ENCODE measurements around the gene ZSWIM6.

The ZSWIM6 gene

GRCh38 chr5:61482980-61483379 is 150.9 kb downstream of the ZSWIM6 start:
- DNase-seq (ENCODE audit: low read depth in 2 of 2) = no peak

DNA sequence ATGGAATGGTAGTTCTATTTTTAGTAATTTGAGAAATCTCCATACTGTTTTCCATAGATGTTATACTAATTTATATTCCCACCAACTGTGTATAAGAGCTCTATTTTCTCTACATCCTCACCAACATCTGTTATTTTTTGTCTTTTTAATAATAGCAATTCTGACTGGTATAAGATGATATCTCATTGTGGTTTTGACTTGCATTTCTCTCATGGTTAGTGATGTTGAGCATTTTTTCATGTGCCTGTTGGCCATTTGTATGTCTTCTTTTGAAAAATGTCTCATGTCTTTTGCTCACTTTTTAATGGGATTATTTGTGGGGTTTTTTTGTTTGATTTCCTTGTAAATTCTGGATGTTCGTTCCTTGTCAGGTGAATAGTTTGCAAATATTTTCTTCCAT is 154.4 kb downstream of the ZSWIM6 start:
- DNase-seq (ENCODE audit: low read depth in 2 of 2) = no peak

DNA sequence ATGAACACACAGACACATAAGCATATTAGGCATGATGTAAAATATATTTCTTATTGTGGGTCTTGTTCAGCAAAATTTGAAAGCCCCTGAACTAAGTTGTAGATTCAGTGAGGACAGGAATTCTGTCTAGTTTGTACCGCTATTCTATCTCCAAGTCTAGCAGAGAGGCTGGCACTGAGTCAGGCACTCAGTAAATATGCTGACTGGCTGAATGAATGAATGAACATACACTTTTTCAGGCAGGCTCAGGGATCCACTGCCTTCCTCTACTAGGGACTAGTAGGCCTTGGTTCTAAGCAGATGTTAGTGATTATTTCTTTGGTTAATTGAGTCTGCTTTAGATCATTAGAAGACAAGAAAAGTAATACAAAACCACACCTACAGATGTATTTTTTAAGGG is 157.5 kb downstream of the ZSWIM6 start:
- no peak for DNase-seq (ENCODE audit: low read depth in 2 of 2)

DNA sequence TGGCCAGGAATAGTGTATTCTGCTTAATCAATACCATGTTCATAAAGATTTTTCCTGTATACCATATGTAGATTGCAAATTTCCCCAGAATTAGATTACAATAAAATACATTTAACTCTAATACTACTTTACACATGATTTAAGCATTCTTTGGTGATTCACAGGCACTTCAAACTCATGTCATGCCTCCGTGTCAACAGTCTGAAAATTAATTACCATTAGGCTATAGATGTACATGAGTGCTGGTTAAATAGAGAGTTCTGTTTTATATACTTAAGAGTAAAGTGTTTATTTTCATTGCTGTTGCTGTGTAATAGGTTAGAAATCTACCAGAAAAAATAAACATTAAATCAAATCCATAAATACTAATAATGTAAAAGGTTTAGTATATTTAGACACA is 159.8 kb downstream of the ZSWIM6 start:
- no peak for DNase-seq (ENCODE audit: low read depth in 2 of 2)

DNA sequence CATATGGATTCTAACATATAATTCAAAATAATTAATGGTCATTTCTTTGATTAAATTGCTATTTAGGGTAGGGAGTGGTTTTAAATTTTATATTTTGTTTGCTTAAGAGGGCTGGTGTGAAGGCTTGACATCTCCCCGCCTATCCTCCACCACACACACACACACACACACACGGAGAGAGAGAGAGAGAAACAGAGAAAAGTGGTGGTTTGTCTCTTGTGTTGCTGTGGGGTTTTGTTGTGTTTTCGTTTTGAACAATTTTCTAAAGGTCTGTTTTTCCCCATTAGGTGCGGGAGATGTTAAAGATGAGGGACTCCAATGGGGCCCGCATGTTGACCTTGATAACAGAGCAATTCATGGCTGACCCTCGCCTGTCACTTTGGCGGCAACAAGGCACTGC is 161.9 kb downstream of the ZSWIM6 start:
- no peak for DNase-seq (ENCODE audit: low read depth in 2 of 2)

- DNase-seq (ENCODE audit: low read depth in 2 of 2) = no peak
Measured at GRCh38 chr5:61496446-61496845, 164.4 kb downstream of the ZSWIM6 start.

DNA sequence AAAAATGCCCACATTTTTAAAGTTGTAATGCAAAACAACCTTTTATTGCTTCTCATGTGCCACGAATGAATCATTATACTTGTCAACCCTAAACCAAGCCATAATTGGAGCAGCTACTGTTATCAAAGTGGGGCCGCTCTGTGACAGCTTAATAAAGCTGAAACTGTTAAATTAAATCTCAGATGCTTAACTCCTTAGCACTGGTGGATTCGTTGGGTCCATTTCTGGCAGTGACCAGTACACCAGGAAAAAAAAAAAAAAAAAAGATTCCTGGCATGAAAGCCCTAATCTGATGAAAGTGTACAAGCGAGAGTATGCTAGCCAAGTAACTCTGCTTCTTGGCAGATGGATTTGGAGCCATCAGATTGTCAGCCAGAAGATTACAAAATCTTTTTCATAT is 164.8 kb downstream of the ZSWIM6 start:
- DNase-seq (ENCODE audit: low read depth in 2 of 2) = no peak

DNA sequence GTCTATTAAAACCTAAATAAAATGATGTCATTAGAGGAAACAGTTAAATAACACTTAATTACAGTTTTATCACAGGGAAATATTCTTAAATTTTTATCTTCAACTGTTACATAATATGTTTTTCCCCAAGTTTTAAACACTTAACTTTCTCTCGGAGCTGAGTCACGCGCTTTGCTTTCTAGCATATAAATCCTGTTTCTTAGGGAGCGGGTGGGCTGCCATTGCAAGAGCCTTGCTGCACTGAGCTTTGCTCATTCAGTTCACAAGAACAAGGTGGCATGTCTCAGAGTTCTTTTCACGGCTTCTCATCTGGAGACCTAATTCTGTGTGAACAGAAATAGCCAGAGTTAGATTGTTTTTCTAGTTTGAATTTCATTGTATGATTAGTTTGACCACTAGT is 166.1 kb downstream of the ZSWIM6 start:
- no peak for DNase-seq (ENCODE audit: low read depth in 2 of 2)

- DNase-seq (ENCODE audit: low read depth in 2 of 2) = no peak
Measured at GRCh38 chr5:61501971-61502370, 169.9 kb downstream of the ZSWIM6 start.

DNA sequence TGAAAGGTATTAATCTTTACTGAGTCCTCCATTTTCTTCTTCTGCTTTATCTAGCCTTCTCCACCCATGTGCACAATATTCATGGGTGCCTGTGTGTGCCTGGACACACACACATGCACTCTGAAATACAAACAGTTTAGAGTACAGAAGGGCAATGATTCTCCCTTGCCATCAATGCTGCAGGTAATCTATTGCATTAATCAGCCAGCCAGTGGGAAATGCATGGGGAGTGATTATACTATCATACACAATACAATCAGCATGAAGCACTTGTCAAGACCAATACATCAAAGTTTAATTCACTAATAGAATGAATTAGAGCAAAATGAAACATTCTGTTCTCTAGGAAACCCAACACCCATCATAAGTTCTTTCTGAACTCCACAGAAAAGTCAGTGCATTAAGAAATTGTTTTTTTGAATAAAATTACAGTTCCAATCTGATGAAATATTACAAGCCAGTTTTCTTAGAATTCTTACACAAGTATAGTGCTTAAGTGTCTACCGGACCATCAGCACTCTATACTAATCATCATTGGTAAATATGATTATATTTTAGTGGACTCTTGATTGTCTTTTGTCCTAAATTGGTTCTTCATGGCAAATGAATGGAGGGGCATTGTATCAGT is 172.2 kb downstream of the ZSWIM6 start:
- no peak for DNase-seq (ENCODE audit: low read depth in 2 of 2)

- no peak for DNase-seq (ENCODE audit: low read depth in 2 of 2)
Measured at GRCh38 chr5:61505281-61505680, 173.2 kb downstream of the ZSWIM6 start.

DNA sequence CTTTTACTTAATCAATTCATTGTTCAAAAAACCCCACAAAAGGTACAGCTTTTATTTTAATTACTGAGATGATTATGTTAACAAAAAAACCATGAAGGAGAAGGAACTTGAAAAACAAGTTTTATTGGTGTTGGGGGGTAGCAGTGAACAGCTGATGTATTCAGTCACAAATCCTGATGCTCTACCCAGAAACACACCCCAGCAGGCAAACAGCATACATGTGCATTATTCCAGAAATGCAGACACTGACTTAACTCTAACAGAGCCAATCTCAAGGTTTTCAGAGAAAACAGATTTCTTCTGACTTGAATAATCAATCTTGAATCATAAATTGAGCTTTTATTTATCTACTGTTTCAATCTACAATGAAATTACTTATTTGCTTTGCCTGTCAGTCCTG is 175.2 kb downstream of the ZSWIM6 start:
- no peak for DNase-seq (ENCODE audit: low read depth in 2 of 2)

GRCh38 chr5:61516946-61517345 is 184.9 kb downstream of the ZSWIM6 start:
- DNase-seq (ENCODE audit: low read depth in 2 of 2) = no peak

DNA sequence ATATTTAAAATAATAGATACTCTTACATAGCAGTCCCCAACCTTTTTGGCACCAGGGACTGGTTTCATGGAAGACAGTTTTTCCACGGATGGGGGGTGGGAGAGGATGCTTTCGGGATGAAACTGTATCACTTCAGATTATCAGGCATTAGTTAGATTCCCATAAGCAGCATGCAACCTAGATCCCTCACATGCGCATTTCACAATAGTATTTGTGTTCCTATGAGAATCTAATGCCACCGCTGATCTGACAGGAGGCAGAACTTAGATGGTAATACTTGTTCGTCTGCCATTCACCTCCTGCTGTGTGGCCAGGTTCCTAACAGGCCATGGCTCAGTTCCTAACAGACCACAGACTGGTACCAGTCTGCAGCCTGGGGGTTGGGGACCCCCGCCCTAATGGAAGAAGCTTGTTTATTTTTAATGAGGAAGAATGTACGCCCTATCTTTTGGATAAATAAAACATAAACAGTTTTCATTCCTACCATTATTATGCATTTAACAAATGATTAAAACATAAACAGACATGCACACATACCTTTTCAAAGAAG is 187.7 kb downstream of the ZSWIM6 start:
- no peak for DNase-seq (ENCODE audit: low read depth in 2 of 2)

GRCh38 chr5:61523073-61523472 is 191.0 kb downstream of the ZSWIM6 start:
- DNase-seq (ENCODE audit: low read depth in 2 of 2) = no peak

- DNase-seq (ENCODE audit: low read depth in 2 of 2) = no peak
Measured at GRCh38 chr5:61523997-61524396, 191.9 kb downstream of the ZSWIM6 start.

DNA sequence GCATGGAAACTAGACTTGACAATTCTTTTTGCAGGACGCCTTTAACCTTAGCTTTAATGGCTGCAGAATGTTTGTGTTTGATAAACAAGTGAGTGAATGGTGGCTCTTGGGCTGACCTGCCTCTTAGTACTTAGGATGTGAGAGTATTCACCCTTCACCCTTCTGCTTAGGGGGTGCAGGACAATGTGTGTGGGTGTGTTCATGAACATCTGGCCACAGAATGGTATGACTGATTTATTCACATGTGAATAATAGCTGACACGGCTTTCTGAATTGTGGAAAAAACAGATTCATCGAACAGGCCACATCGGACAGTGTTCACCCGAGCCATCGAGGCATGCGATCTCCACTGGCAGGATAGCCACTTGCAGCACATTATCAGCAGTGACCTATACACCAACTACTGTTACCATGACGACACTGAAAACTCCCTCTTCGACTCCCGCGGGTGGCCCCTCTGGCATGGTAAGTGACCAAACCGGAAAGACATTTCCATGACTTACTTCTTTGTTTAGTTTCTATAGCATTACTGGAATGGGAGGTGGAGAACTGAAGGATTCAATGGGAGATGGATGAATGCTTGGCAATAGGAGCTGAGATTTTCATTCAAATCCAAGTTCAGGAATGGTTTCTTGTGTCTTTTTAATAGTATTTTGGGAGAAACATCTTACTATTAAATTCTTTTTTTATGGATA is 193.6 kb downstream of the ZSWIM6 start:
- no peak for DNase-seq (ENCODE audit: low read depth in 2 of 2)

GRCh38 chr5:61526207-61526519 is 194.1 kb downstream of the ZSWIM6 start:
- no peak for DNase-seq (ENCODE audit: low read depth in 2 of 2)

- no peak for DNase-seq (ENCODE audit: low read depth in 2 of 2)
Measured at GRCh38 chr5:61532983-61533382, 200.9 kb downstream of the ZSWIM6 start.

GRCh38 chr5:61534481-61535267 is 202.6 kb downstream of the ZSWIM6 start:
- DNase-seq (ENCODE audit: low read depth in 2 of 2) = no peak

- no peak for DNase-seq (ENCODE audit: low read depth in 2 of 2)
Measured at GRCh38 chr5:61535828-61536227, 203.8 kb downstream of the ZSWIM6 start.

GRCh38 chr5:61536922-61537321 is 204.9 kb downstream of the ZSWIM6 start:
- DNase-seq (ENCODE audit: low read depth in 2 of 2) = no peak
